SU-DHL-6 (cell line): ENCODE measurements around the gene IMMP1L.

Experiments used
- CTCF ChIP-seq: fragments of 200-600 bp; sonication (generic); IDR thresholded peaks from one replicate; pipeline ENCODE4 v1.5.1; 2017; ENCODE audit warnings: antibody characterized with exemption, mild to moderate bottlenecking, low read length, moderate library complexity; ENCODE audit not compliant: insufficient read depth, poor library complexity, severe bottlenecking
- EZH2phosphoT487 ChIP-seq: fragments of 200-600 bp; sonication (generic), shearing (Covaris generic); conservative IDR thresholded peaks from 2 replicates; pipeline ENCODE4 v1.6.1; 2018; ENCODE audit warnings: mild to moderate bottlenecking, antibody characterized with exemption, low read length, moderate library complexity, mixed read lengths

DNA sequence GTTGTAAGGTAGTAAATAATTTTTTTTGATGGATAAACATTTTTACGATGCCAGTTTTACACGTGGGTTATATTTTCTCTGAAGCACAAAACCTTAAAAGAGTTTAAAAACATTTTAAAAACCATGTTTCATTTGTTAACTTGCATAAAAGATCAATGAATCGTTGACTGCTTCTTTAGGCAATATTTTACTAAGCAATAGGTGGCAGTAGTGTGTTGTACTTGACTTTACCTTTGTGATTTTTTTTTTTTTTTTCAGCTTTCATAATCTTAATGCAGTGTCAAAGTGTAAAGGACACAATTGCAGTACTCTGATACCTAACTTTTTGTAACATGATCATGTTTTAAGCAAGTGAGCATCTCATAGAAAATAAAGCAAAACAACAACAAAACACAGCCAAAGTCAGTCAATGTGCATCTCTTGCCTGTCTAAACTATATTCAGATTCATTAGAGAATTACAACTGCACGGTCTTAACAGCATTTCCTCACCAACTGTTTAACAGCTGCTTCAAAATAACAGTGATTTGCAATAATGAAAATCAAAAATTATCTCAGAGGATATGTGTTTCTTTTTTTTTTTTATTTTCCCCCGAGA lies 112.1 kb downstream of the IMMP1L start:
- TF ChIP-seq CTCF (peak; percentile 51), EZH2phosphoT487 (no peak)
